ENCODE data around the gene LPP. TPM values are rescaled to one million over a fixed set of nuclear protein-coding genes. Genes with fewer than 3 reads are reported as not detected.
A peak's percentile ranks its signal among the peaks of the same experiment; 100 is the strongest.

LPP gene
- total and polyA plus RNA-seq, 2 of the 13 experiments (the other 11 are each of a cell fraction or from before 2014, with no cell fraction given): 19.2 to 29.9 TPM

GRCh38 chr3:188185717-188186251 lies 31.8 kb downstream of the LPP start (continued):
- TF ChIP-seq ZNF724P (CRISPR knock-in tag; IDR thresholded peaks at IDR 0.05; ENCODE audit: borderline replicate concordance) (no peak), ZNF136 (CRISPR knock-in tag; IDR thresholded peaks at IDR 0.05; ENCODE audit: low read depth) (no peak), ZNF367 (CRISPR knock-in tag; IDR thresholded peaks at IDR 0.05; ENCODE audit: borderline replicate concordance) (no peak), FUBP1 (CRISPR knock-in tag; IDR thresholded peaks at IDR 0.05; ENCODE audit: borderline replicate concordance) (no peak), HOXA3 (CRISPR knock-in tag; IDR thresholded peaks at IDR 0.05) (no peak), ATF7 (IDR thresholded peaks at IDR 0.05) (no peak), ATF7 (CRISPR knock-in tag; IDR thresholded peaks at IDR 0.05) (no peak), TERF1 (CRISPR knock-in tag; IDR thresholded peaks at IDR 0.05) (no peak), ZNF562 (CRISPR knock-in tag; IDR thresholded peaks at IDR 0.05; ENCODE audit: borderline replicate concordance) (no peak), ZNF234 (CRISPR knock-in tag; conservative IDR thresholded peaks at IDR 0.05) (no peak), NONO (IDR thresholded peaks at IDR 0.05) (no peak), NONO (CRISPR knock-in tag; conservative IDR thresholded peaks at IDR 0.05) (no peak), HOXA9 (CRISPR knock-in tag; IDR thresholded peaks at IDR 0.05; ENCODE audit: borderline replicate concordance) (no peak), PITX1 (CRISPR knock-in tag; IDR thresholded peaks at IDR 0.05) (no peak), SMAD1 (CRISPR knock-in tag; IDR thresholded peaks at IDR 0.05; ENCODE audit: borderline replicate concordance, low read depth) (no peak), ZNF770 (CRISPR knock-in tag; IDR thresholded peaks at IDR 0.05) (no peak), DNMT3B (CRISPR knock-in tag; conservative IDR thresholded peaks at IDR 0.05) (no peak), CEBPZ (IDR thresholded peaks at IDR 0.05; ENCODE audit: low read length) (no peak), BHLHE40 (IDR thresholded peaks at IDR 0.05; ENCODE audit: low read length) (peak; percentile 65), THYN1 (CRISPR knock-in tag; IDR thresholded peaks at IDR 0.05; ENCODE audit: borderline replicate concordance, low read depth) (no peak), SNAPC5 (CRISPR knock-in tag; IDR thresholded peaks at IDR 0.05; ENCODE audit: borderline replicate concordance) (no peak), ASH2L (IDR thresholded peaks at IDR 0.05; ENCODE audit: insufficient read length, low read depth, low read length) (peak; percentile 50), ZNF24 (IDR thresholded peaks at IDR 0.05) (0 out of 2 replicates have a peak, but pooled peaks have one; percentile 6)
